ENCODE results near the gene RHBDD1.

Gene RHBDD1

GRCh38 chr2:226835796-226836547 is at the start of gene RHBDD1:
Gene RHBDD1 (plus strand): TSS chr2:226836054. CDS start chr2:226864694, 28,640 bp downstream.
- Histone ChIP-seq H2AFZ (ENCODE audit: low read length) (peak within 1 kb of the TSS; percentile 83), H3K9ac (ENCODE audit: low read depth, low read length, poor library complexity, severe bottlenecking) (peak within 1 kb of the TSS; percentile 97), H3K4me3 (ENCODE audit: low read length, poor library complexity, severe bottlenecking) (peak within 1 kb of the TSS; percentile 87), H3K9me2 (replicated peaks; ENCODE audit: low read depth, low read length) (no peaks in the 10 kb centered on the region), H3K4me2 (ENCODE audit: low read depth, low read length, poor library complexity, severe bottlenecking) (peak within 1 kb of the TSS; percentile 93), H3K79me2 (ENCODE audit: insufficient read depth, low read length) (peaks cover 64% of the 10 kb centered on the region), H3K4me1 (ENCODE audit: insufficient read depth, low read length, poor library complexity, severe bottlenecking) (peaks cover 56% of the 10 kb centered on the region), H3K36me3 (ENCODE audit: insufficient read depth, low read length) (no peaks in the 10 kb centered on the region), H3K9me3 (ENCODE audit: insufficient read depth, low read depth, low read length) (no peaks in the 10 kb centered on the region), H3K27me3 (ENCODE audit: insufficient read depth, low read length, poor library complexity, severe bottlenecking) (no peaks in the 10 kb centered on the region), H3F3A (ENCODE audit: low read depth) (peaks cover 10% of the 10 kb centered on the region; the same call in 1 of the 2 replicates), H4K20me1 (ENCODE audit: insufficient read depth, low read length, poor library complexity, severe bottlenecking) (peaks cover 22% of the 10 kb centered on the region)
- TF ChIP-seq EZH2phosphoT487 (IDR thresholded peaks at IDR 0.05; ENCODE audit: borderline replicate concordance) (no peak), CTCF (conservative IDR thresholded peaks at IDR 0.05; ENCODE audit: low read length) (no peak)

GRCh38 chr2:226788064-226788463 is 47.8 kb upstream of the RHBDD1 start:
- no peak overlapping the region for H3K9ac ChIP-seq (ENCODE audit: low read depth, low read length, poor library complexity, severe bottlenecking)
- TF ChIP-seq EZH2phosphoT487 (IDR thresholded peaks at IDR 0.05; ENCODE audit: borderline replicate concordance): no peak
- TF ChIP-seq CTCF (conservative IDR thresholded peaks at IDR 0.05; ENCODE audit: low read length): no peak
- no peak overlapping the region for H3K4me3 ChIP-seq (ENCODE audit: low read length, poor library complexity, severe bottlenecking)
- no peaks in the 10 kb centered on the region; the same call in 1 of the 2 replicates for H3F3A ChIP-seq (ENCODE audit: low read depth)
- H3K4me2 ChIP-seq (ENCODE audit: low read depth, low read length, poor library complexity, severe bottlenecking): no peak overlapping the region
- peaks cover 28% of the 10 kb centered on the region for H3K4me1 ChIP-seq (ENCODE audit: insufficient read depth, low read length, poor library complexity, severe bottlenecking)
- no peak overlapping the region for H2AFZ ChIP-seq (ENCODE audit: low read length)
- no peaks in the 10 kb centered on the region for H4K20me1 ChIP-seq (ENCODE audit: insufficient read depth, low read length, poor library complexity, severe bottlenecking)
- H3K27me3 ChIP-seq (ENCODE audit: insufficient read depth, low read length, poor library complexity, severe bottlenecking): no peaks in the 10 kb centered on the region
- H3K36me3 ChIP-seq (ENCODE audit: insufficient read depth, low read length): no peaks in the 10 kb centered on the region
- no peaks in the 10 kb centered on the region for H3K9me2 ChIP-seq (replicated peaks; ENCODE audit: low read depth, low read length)
- H3K79me2 ChIP-seq (ENCODE audit: insufficient read depth, low read length): peaks cover 15% of the 10 kb centered on the region
- H3K9me3 ChIP-seq (ENCODE audit: insufficient read depth, low read depth, low read length): no peaks in the 10 kb centered on the region

GRCh38 chr2:226788881-226789490 is 46.9 kb upstream of the RHBDD1 start:
- Histone ChIP-seq H3K9me3 (ENCODE audit: insufficient read depth, low read depth, low read length) (no peaks in the 10 kb centered on the region), H3K4me3 (ENCODE audit: low read length, poor library complexity, severe bottlenecking) (no peak overlapping the region), H3K27me3 (ENCODE audit: insufficient read depth, low read length, poor library complexity, severe bottlenecking) (no peaks in the 10 kb centered on the region), H3F3A (ENCODE audit: low read depth) (no peaks in the 10 kb centered on the region; the same call in 1 of the 2 replicates), H3K9ac (ENCODE audit: low read depth, low read length, poor library complexity, severe bottlenecking) (no peak overlapping the region), H3K9me2 (replicated peaks; ENCODE audit: low read depth, low read length) (no peaks in the 10 kb centered on the region), H3K4me2 (ENCODE audit: low read depth, low read length, poor library complexity, severe bottlenecking) (no peak overlapping the region), H3K4me1 (ENCODE audit: insufficient read depth, low read length, poor library complexity, severe bottlenecking) (peaks cover 36% of the 10 kb centered on the region), H2AFZ (ENCODE audit: low read length) (no peak overlapping the region), H3K79me2 (ENCODE audit: insufficient read depth, low read length) (peaks cover 15% of the 10 kb centered on the region), H4K20me1 (ENCODE audit: insufficient read depth, low read length, poor library complexity, severe bottlenecking) (no peaks in the 10 kb centered on the region), H3K36me3 (ENCODE audit: insufficient read depth, low read length) (no peaks in the 10 kb centered on the region)
- TF ChIP-seq CTCF (conservative IDR thresholded peaks at IDR 0.05; ENCODE audit: low read length): no peak
- TF ChIP-seq EZH2phosphoT487 (IDR thresholded peaks at IDR 0.05; ENCODE audit: borderline replicate concordance): no peak
